Stimulated activated CD4-positive, alpha-beta T cell treated with anti-CD3 and anti-CD28 coated beads, Interleukin-1b, Interleukin-23, amount 100 ng/mL, for 48 hours (primary cell): Measurements from ENCODE around the gene COX6A1.
"Not testable (repeated sequence)": the region's sequence is repeated elsewhere in the genome, so short reads cannot be mapped to it uniquely, and the experiment has no call there.

Experiments
- DNase-seq: peaks from one replicate; pipeline ENCODE4 v3.0.0-alpha.2; 2020

COX6A1 gene

DNA sequence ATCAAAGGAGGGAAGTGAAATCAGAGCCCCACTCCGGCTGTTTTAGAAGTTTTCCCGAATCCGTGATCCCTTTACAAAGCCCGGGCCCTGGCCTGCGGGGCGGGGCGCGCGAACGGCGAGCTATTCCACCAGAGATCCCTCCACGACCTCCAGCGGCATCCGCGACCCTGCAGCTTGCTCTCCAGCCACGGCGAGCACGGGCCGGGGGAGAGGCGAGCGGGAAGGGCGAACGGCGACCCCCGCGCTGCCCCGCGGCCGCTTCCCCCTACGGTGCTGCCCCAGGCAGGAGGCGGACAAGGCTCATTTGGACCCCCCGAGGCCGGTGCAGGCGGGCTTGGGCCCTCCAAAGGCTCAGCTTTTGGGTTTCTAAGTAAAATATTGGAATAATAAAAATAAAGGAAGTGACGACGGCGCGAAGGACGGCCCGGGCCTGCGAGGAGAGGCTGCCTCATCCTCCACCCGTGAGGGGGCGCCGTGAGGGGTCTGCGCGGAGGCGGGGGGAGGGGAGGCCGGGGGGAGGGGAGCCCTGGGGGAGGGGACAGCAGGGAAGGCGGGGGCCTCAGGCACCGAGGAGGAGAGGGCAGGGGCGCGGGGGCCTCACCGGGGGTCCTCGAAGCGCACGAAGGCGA is 31.0 kb downstream of the COX6A1 start:
- no peak for DNase-seq

DNA sequence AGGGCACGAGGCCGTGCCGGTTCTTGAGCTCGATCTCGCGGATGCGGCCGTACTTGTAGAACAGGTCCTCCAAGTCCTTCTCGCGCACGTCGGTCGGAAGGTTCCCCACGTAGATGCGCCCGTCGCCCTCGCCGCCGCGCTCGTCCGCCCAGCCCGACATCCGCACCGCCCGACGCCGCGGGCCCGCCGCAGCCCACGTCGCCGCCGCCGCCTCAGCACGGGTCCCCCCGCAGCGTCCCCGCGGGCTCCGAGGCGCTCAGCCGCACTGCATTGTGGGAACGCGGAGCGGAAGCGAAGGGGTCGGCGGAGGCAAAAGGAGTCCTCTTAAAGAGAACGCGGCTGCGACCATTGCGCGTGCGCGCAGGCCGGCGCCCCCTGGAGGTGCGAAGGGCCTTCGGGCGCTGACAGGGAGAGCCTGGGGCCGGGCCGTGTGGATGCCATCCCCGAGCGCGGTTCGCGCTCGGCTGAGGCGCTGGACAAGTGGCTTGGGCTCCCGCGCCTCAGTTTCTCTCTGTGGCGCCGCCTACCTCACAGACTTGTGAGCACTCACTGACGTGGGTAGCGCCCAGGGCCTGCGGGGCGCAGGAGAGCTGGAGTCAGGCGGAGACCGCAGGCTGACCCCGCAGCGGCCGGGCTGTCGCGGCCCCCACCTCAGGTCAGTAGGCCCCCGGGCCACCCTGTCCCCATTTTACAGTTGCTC is 31.7 kb downstream of the COX6A1 start, which contains the start of gene SRSF9:
Gene SRSF9 (minus strand): TSS at position 299 of the 700 bp plus-strand sequence. CDS start 139 bp downstream, at position 160.
- DNase-seq: peak; percentile 97

DNA sequence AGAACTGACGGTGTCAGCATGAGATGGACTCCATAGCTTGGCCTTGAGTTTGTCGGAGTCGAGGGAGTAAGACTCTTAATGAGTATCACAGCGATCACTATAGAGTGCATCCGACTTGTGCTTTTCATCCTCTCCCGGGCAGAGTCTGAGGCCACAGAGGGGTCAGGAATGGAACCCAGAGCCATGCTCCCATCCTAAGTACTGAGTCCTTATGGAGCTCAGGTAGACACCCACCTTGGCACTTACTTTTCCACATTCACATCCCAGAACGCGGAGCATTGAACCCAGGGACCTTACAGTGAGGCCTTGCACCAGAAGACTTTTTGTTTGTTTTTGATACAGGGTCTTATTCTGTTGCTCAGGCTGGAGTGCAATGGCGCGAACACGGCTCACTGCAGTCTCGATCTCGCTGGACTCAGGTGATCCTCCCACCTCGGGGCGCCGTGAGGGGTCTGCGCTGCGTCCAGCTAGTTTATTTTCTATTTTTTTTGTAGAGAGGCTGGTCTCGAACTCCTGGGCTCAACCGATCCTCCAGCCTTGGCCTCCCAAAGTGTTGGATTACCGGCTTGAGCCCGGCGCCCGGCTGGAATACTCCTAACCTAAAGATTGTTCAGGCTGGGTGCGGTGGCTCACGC is 32.4 kb downstream of the COX6A1 start:
- DNase-seq: no peak

DNA sequence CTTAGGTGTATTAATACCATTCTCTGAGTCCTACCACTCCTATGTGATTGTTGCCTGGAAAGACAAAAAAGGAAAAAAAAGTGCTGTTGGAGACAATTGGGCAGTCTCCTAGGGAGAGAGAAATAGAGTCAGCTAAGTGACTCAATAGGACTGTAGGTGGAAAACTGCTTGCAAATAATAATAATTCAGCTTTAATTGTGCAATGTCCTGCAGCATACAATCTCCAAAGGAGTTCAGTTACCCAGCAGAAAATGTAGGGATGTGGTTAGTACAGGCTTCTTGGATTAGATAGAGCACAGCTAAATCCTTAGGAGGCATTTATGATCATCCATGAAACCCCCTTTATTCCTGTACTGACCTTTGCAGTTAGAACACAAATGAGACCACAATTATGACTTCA is 34.6 kb downstream of the COX6A1 start:
- DNase-seq: no peak

DNA sequence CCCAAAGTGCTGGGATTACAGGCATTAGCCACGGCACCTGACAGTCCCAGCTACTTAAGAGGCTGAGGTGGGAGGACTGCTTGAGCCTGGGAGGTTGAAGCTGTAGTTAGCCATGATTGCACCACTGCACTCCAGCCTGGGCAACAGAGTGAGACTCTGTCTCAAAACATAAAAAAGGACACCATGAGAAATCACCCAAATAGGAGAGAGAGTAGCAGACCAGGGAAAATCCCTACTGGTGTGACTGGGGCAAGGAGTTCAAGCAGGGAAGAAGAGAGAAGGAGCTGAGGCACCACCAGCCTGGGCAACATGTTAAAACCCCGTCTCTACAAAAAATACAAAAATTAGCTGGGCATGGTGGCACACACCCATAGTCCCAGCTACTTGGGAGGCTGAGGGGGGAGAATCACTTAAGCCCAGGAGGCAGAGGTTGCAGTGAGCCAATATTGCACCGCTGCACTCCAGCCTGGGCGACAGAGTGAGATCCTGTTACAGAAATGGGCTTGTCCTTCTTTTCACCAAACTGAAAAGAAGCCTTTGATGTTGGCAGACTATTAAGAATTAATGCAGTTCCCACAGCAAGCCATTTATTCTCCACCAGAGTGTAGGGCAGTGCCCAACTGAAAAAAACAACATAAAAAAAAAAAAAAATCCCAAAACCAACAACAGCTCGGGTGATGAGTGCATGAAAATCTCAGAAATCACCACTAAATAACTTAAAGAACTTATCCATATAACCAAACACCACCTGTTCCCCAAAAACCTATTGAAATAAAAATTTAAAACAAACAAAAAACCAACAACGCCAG is 36.1 kb downstream of the COX6A1 start:
- no peak for DNase-seq

DNA sequence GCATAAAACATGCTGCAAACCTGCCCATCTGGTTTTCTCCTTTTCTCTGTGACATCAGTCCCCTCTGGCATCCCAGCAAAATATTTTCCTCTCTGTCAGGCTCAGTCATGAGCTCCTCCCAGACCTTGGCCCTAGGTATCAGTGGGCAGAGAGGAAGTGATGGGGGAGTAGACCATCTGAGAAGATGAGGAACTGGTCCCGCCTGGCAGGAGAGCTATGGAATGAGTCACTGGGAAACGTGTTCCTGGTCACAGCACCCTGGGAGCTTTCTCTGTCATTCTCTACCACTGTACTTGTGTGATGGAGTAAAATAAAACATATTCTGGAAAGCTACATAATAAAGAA is 36.7 kb downstream of the COX6A1 start:
- no peak for DNase-seq

DNA sequence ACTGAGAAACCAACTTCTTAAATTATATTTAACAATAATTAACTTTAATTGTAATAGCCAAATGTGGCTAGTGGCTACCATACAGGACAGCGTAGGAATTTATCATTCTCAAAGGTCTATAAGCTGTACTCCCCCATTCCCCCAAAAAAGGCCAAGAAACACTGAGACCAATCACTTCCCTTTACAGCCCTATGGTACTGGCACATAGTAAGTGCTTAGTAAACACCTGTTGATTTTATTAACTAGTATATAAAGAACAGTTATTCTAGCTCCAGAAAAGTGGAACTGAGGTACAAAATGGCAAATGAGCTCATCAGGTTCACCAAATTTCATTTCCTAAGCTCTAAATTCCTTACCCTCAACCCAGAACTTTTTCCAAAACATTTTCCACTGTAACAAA is 37.7 kb downstream of the COX6A1 start:
- DNase-seq: no peak

DNA sequence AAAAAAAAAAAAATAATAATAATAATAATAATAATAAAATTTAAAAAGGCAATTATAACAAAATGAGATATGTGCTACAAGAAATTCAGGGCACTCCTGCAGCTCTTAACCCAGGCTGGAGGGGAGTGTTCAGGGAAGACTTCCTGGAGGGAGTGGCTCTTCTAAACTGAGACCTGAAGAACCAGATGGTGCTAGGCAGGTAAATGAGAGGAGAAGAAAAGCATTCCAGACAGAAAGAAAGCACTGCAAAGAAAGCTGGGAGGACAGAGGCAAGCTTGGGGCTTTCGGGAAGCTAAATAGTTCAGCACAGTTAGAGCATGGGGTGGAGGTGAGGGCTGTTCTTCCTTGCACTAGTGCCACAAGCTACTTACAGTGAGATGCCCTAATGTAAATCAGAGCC is 41.5 kb downstream of the COX6A1 start:
- DNase-seq: no peak

DNA sequence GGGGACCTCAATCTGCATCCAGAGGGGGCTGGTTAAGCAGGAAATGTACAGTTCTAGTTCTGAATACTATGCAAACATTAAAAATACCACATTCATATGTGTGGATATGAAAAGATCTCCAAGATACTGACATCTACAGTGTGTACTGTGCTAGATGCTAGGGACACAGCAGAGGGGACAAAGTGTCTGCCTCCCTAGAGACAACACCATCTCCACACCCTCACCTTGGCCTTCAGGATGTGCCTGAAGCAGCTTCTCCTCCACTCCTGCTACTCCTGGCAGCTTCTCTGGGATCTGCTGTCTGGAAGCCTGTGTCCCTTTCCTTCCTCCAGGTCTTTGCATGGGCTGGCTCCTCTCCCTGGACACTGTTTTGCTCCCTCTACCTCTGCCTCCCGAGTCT is 42.3 kb downstream of the COX6A1 start:
- no peak for DNase-seq

DNA sequence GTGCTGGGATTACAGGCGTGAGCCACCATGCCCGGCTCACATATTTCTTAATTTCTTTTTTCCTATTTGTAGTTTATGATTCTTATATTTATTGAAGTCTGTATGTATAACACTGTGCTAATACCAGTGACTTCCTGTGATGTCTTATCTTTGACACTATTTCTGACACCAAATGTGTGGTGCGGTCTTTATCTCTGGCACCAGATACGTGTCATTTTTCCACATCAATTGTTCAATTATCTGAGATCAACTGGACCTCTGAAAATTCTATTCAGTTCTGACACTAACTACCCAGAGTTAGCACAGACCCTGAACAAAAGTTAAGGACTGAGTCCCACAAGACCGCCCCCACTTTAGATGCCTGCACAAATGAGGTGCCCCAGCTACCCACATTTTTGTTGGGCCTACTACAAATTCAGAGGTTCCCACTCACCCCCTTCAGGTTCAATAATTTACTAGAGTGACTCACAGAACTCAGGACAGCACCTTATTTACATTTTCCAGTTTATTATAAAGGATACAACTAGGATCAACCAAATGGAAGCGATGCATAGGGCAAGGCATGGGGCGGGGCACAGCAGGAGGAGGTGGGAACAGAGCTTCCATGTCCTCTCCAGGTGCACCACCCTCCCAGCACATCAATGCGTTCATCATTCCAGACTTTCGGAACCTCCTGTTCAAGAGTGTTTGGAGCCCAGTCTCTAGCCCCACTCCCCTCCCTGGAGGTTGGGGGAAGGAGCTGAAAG is 43.3 kb downstream of the COX6A1 start:
- DNase-seq: no peak

DNA sequence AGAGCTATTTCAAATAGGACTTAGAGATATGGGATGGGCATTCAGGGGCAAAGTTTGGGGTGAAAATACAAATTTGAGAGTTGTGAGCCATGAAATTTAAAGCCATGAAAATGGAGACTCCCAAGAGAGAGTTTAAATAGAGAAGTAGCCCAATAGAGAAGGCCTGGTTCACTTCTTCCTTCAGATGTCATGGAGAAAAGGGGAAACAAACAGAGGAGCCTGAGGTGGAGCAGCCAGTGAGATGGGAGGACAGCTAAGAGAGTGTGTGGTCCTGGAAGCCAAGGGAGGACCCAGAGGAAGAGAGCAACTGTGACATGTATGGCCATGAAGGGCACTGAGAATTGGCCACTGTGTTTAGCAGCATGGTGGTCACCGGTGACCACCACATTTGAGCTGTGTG is 45.7 kb downstream of the COX6A1 start:
- DNase-seq: no peak

DNA sequence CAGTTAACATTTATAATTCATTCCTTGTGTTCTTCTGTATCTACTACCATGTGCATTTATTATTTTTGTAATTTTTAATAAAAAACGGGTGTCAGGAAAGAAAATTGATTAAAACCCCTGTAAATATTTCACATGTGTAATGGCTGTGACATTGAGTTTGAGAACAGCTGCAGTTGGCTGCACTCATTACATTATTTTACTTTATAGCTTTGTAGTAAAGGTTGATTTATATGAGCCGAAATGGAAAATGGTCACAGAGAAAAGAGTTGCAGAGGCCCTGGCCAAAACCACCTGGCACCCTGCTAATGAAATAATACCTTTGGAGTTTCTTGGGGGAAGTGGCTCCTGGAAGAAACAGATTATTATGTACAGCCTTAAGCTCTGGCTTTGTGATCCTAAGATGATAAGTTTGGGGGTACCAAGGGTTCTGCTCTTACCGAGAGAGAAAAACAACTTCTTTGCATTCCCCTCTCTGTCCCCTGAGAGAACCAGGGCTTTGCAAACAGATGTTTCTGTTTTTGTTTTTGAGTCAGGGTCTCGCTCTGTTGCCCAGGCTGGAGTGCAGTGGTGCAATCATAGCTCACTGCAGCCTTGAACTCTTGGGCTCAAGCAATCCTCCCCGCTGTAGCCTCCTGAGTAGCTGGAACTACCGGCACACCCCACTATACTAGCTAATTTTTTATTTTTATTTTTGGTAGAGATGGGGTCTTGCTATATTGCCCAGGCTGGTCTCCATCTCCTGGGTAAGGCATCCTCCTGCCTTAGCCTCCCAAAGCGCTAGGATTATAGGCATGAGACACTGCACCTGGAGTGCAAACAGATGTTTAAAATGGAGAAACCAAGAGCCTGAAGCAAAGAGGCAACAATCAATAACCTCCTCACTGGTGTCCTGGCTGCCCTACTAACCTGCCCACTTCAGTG is 48.3 kb downstream of the COX6A1 start:
- no peak for DNase-seq

DNA sequence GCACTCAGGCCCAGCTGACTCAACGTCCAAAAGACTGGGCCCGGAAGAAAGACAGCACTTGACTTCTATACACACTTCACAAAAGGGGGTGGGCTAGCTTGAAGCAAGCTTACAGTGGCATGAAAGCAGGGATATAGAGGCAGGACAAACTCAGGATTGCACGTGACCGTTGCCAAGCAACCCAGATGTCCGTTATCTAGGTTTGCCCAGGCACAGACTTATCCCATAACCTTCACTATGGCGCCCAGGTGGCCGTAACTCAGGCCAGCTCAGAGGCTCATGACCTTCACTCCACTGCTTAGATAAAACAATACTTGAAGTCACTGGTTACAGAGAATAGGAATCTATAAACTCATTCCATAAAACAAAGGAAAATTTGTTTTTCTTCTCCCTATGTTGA is 49.6 kb downstream of the COX6A1 start:
- DNase-seq: not testable (repeated sequence)

DNA sequence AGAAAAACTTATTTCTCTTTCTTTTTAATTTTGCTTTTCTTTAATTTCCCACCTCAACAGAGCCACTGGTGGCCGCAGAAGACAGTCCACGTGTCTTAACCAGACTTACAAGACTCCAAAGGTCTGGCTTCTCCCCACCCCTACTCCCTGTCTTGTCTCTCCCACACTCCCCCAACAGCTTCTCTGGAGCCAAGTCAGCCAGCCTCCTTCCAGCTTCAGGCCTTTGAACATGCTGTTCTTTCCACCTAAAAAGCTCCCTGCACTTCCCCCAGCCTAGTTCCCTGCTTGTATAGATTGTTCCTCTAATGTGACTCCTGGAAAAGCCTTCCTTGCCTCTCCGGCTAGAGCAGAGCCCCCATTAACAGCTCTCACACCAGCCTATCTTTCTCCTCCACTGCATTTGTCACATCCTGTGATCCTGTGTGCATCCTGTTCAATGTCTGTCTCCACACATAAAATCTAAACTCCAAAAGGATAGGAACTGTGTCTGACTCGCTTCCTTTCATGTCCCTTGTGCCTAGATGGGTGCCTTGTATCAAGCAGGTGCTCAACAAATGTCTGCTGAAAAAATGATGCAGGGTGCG is 50.2 kb downstream of the COX6A1 start:
- DNase-seq: no peak

DNA sequence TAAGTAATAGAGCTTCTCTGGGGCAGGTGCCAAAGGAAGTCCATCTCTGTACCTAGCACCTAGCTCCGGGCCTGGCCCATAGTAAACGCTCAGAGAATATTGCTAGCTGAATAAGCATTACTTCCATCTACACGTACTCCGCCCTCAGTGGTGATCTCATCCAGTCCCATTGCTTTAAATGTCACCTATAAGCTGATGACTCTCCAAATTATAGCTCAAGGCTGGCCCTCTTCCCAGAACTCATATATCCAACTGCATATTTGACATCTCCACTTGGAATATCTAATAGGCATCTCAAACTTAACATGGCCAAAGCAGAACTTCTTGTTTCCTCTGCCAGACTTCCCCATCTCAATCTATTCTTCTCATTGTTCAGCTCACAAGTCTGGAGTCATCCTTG is 51.1 kb downstream of the COX6A1 start:
- no peak for DNase-seq

DNA sequence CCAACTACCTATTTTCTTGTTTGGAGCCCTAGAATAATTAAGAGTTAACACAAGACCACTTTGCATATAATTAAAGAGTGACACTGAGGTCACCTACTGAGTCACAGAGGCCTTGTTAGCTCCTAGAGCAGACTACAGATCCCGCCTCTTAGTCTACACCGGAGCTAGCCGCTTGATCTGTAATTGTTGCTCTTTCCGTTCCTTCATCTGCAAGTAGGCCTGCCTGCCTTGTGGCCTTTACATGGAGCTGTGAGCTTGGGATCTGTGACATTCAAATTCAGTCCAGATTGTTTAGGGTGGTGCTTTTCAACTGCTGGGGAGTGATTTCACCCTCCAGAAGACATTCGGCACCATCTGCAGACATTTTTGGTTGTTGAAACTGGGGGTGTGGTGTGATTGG is 52.4 kb downstream of the COX6A1 start:
- no peak for DNase-seq
